HepG2 (cell line): ENCODE measurements around the gene MED12L. TPM values are rescaled to one million over a fixed set of nuclear protein-coding genes. Genes with fewer than 3 reads are reported as not detected.

ENCODE experiments used
- ARID3A ChIP-seq: IDR thresholded peaks from 2 replicates; pipeline ENCODE4 v1.6.1; 2012; ENCODE audit warnings: low read depth, low read length, improper control_type of control experiment
- EP300 ChIP-seq, 3 experiments: sonication (generic) in 1 of 3; formaldehyde crosslinking in 1 of 3; IDR thresholded peaks; 2 replicates each; pipeline versions ENCODE4 v1.5.1 to v1.6.1; 2011 to 2020; ENCODE audit warnings: low read depth in 2 of 3, low read length in 2 of 3, borderline replicate concordance in 1 of 3, improper control_type of control experiment in 1 of 3, mild to moderate bottlenecking in 1 of 3, missing genetic modification reagents in 1 of 3, moderate library complexity in 1 of 3
- GATAD2A ChIP-seq: IDR thresholded peaks from 2 replicates; pipeline ENCODE4 v1.6.1; 2016
- KLF13 ChIP-seq: sonication (generic); formaldehyde crosslinking; IDR thresholded peaks from 2 replicates; pipeline ENCODE4 v1.4.0; 2020; ENCODE audit warnings: mild to moderate bottlenecking, missing genetic modification reagents
- MATR3 ChIP-seq: sonication (generic); formaldehyde crosslinking; IDR thresholded peaks from 2 replicates; pipeline ENCODE4 v1.4.0; 2020; ENCODE audit warnings: missing genetic modification reagents
- MXD1 ChIP-seq: sonication (generic); formaldehyde crosslinking; IDR thresholded peaks from 2 replicates; pipeline ENCODE4 v1.4.0; 2020; ENCODE audit warnings: mild to moderate bottlenecking, missing genetic modification reagents
- MXI1 ChIP-seq: IDR thresholded peaks from 3 replicates; pipeline ENCODE4 v1.6.1; 2012; ENCODE audit warnings: low read depth, low read length, inconsistent platforms, borderline replicate concordance
- NFKB2 ChIP-seq: sonication (generic); formaldehyde crosslinking; IDR thresholded peaks from 2 replicates; pipeline ENCODE4 v1.4.0; 2020; ENCODE audit warnings: missing genetic modification reagents, borderline replicate concordance
- NR2F6 ChIP-seq, 2 experiments: IDR thresholded peaks; 2 replicates each; pipeline ENCODE4 v1.6.1; 2016; ENCODE audit warnings: antibody characterized with exemption in 1 of 2, mild to moderate bottlenecking in 1 of 2
- PHF21A ChIP-seq: sonication (generic); formaldehyde crosslinking; IDR thresholded peaks from 2 replicates; pipeline ENCODE4 v1.5.0; 2020; ENCODE audit warnings: mild to moderate bottlenecking, missing genetic modification reagents
- SNAI1 ChIP-seq: sonication (generic); formaldehyde crosslinking; IDR thresholded peaks from 2 replicates; pipeline ENCODE4 v1.5.0; 2020; ENCODE audit warnings: mild to moderate bottlenecking, missing genetic modification reagents, borderline replicate concordance
- ZKSCAN1 ChIP-seq: fragments of 150-350 bp; IDR thresholded peaks from 2 replicates; pipeline ENCODE4 v1.6.1; 2014; ENCODE audit warnings: low read length
- ZNF136 ChIP-seq: sonication (generic); formaldehyde crosslinking; IDR thresholded peaks from 2 replicates; pipeline ENCODE4 v1.8.1; 2022; ENCODE audit warnings: low read depth, mild to moderate bottlenecking, moderate library complexity, missing genetic modification reagents
- ZNF225 ChIP-seq: sonication (generic); formaldehyde crosslinking; IDR thresholded peaks from 2 replicates; pipeline ENCODE4 v1.4.0; 2020; ENCODE audit warnings: mild to moderate bottlenecking, missing genetic modification reagents
- ZNF282 ChIP-seq: fragments of 450-650 bp; IDR thresholded peaks from 2 replicates; pipeline ENCODE4 v1.6.1; 2018; ENCODE audit not compliant: partially characterized antibody
- ZNF441 ChIP-seq: sonication (generic); formaldehyde crosslinking; IDR thresholded peaks from 2 replicates; pipeline ENCODE4 v1.7.0; 2021; ENCODE audit warnings: missing genetic modification reagents, borderline replicate concordance
- ZNF576 ChIP-seq: sonication (generic); formaldehyde crosslinking; IDR thresholded peaks from 2 replicates; pipeline ENCODE4 v1.4.0; 2020; ENCODE audit warnings: mild to moderate bottlenecking, missing genetic modification reagents
- ZNF724P ChIP-seq: sonication (generic); formaldehyde crosslinking; IDR thresholded peaks from 2 replicates; pipeline ENCODE4 v1.8.0; 2022; ENCODE audit warnings: missing genetic modification reagents, borderline replicate concordance
- ZZZ3 ChIP-seq: sonication (generic); formaldehyde crosslinking; IDR thresholded peaks from 2 replicates; pipeline ENCODE4 v1.4.0; 2020; ENCODE audit warnings: missing genetic modification reagents, mild to moderate bottlenecking, borderline replicate concordance
- polyA plus RNA-seq, 8 experiments: library from polyadenylated mRNA; depleted of rRNA in 3 of 8; stranded (reverse) in 7 of 8; unstranded in 1 of 8; fragments of >200 nt; fragmentation: Illumina TruSeq in 4 of 8; extraction: Trizol in 4 of 8; gene quantifications; 2 replicates each; pipeline versions ENCODE4 v1.2.1 to v1.2.3, GENCODE V29; 2011 to 2016; ENCODE audit warnings: low read depth in 4 of 8, missing spikeins in 1 of 8, mixed read lengths in 1 of 8; ENCODE audit not compliant: insufficient read depth in 1 of 8
- total RNA-seq, 5 experiments: library from RNA; depleted of rRNA; stranded (reverse); fragments of >200 nt; fragmentation: Illumina TruSeq; extraction: Trizol; gene quantifications; 2 replicates each; pipeline ENCODE4 v1.2.3, GENCODE V29; 2016; ENCODE audit warnings: low read depth in 1 of 5
- TF ChIP-seq, protein P1 (sequence below): sonication (generic); formaldehyde crosslinking; IDR thresholded peaks from 2 replicates; pipeline ENCODE4 v1.4.0; 2020; ENCODE audit warnings: missing genetic modification reagents
- TF ChIP-seq, protein P2 (sequence below): IDR thresholded peaks from 2 replicates; pipeline ENCODE4 v1.6.1; 2016; ENCODE audit warnings: low read depth, borderline replicate concordance
- TF ChIP-seq, protein P3 (sequence below): IDR thresholded peaks from 2 replicates; pipeline ENCODE4 v1.6.1; 2012; ENCODE audit warnings: inconsistent platforms
- TF ChIP-seq, protein P4 (sequence below): sonication (generic); formaldehyde crosslinking; IDR thresholded peaks from 2 replicates; pipeline ENCODE4 v1.4.0; 2020; ENCODE audit warnings: missing genetic modification reagents, borderline replicate concordance

The MED12L gene
- total and polyA plus RNA-seq, 2 of the 13 experiments (the other 11 are each of a cell fraction or from before 2014, with no cell fraction given) = 0.07 to 0.64 TPM

- TF ChIP-seq EP300 (IDR thresholded peaks at IDR 0.05; ENCODE audit: low read depth in 2 of 2, low read length in 2 of 2) (no peak), EP300 (CRISPR knock-in tag; IDR thresholded peaks at IDR 0.05; ENCODE audit: borderline replicate concordance) (no peak), ZNF282 (no peak), ZNF724P (no peak), PHF21A (CRISPR knock-in tag) (peak; percentile 39; the same call in 1 of the 2 replicates), GATAD2A (no peak), KLF13 (CRISPR knock-in tag) (no peak), ZNF576 (CRISPR knock-in tag) (no peak), NFKB2 (CRISPR knock-in tag) (no peak), ZNF441 (CRISPR knock-in tag) (peak; percentile 99), NR2F6 (IDR thresholded peaks at IDR 0.05) (no peak), NR2F6 (CRISPR knock-in tag; IDR thresholded peaks at IDR 0.05) (peak; percentile 28; the same call in 1 of the 2 replicates), ARID3A (no peak), ZNF225 (no peak), SNAI1 (CRISPR knock-in tag) (no peak), MXD1 (CRISPR knock-in tag) (peak; percentile 39; the same call in 1 of the 2 replicates), MXI1 (no peak), ZNF136 (CRISPR knock-in tag) (no peak), ZKSCAN1 (no peak), MATR3 (no peak), ZZZ3 (CRISPR knock-in tag) (no peak)
- TF ChIP-seq, protein P1, sequence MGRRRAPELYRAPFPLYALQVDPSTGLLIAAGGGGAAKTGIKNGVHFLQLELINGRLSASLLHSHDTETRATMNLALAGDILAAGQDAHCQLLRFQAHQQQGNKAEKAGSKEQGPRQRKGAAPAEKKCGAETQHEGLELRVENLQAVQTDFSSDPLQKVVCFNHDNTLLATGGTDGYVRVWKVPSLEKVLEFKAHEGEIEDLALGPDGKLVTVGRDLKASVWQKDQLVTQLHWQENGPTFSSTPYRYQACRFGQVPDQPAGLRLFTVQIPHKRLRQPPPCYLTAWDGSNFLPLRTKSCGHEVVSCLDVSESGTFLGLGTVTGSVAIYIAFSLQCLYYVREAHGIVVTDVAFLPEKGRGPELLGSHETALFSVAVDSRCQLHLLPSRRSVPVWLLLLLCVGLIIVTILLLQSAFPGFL = no peak
- TF ChIP-seq, protein P2, sequence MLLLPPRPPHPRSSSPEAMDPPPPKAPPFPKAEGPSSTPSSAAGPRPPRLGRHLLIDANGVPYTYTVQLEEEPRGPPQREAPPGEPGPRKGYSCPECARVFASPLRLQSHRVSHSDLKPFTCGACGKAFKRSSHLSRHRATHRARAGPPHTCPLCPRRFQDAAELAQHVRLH (CRISPR knock-in tag) = no peak
- TF ChIP-seq, protein P3, sequence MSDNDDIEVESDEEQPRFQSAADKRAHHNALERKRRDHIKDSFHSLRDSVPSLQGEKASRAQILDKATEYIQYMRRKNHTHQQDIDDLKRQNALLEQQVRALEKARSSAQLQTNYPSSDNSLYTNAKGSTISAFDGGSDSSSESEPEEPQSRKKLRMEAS = peak; percentile 47; the same call in 1 of the 2 replicates
- TF ChIP-seq, protein P4, sequence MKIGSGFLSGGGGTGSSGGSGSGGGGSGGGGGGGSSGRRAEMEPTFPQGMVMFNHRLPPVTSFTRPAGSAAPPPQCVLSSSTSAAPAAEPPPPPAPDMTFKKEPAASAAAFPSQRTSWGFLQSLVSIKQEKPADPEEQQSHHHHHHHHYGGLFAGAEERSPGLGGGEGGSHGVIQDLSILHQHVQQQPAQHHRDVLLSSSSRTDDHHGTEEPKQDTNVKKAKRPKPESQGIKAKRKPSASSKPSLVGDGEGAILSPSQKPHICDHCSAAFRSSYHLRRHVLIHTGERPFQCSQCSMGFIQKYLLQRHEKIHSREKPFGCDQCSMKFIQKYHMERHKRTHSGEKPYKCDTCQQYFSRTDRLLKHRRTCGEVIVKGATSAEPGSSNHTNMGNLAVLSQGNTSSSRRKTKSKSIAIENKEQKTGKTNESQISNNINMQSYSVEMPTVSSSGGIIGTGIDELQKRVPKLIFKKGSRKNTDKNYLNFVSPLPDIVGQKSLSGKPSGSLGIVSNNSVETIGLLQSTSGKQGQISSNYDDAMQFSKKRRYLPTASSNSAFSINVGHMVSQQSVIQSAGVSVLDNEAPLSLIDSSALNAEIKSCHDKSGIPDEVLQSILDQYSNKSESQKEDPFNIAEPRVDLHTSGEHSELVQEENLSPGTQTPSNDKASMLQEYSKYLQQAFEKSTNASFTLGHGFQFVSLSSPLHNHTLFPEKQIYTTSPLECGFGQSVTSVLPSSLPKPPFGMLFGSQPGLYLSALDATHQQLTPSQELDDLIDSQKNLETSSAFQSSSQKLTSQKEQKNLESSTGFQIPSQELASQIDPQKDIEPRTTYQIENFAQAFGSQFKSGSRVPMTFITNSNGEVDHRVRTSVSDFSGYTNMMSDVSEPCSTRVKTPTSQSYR (CRISPR knock-in tag) = no peak
Observed at GRCh38 chr3:151085227-151085888, at the start of gene MED12L (continued).
